Activated effector memory CD4-positive, alpha-beta T cell treated with anti-CD3 and anti-CD28 coated beads, Interleukin-2, amount 50 U/mL, for 16 hours (primary cell): Measurements from ENCODE around the gene PUM2.

Experiments
- DNase-seq: peaks from one replicate; pipeline ENCODE4 v3.0.0-alpha.2; 2020

The PUM2 gene

DNA sequence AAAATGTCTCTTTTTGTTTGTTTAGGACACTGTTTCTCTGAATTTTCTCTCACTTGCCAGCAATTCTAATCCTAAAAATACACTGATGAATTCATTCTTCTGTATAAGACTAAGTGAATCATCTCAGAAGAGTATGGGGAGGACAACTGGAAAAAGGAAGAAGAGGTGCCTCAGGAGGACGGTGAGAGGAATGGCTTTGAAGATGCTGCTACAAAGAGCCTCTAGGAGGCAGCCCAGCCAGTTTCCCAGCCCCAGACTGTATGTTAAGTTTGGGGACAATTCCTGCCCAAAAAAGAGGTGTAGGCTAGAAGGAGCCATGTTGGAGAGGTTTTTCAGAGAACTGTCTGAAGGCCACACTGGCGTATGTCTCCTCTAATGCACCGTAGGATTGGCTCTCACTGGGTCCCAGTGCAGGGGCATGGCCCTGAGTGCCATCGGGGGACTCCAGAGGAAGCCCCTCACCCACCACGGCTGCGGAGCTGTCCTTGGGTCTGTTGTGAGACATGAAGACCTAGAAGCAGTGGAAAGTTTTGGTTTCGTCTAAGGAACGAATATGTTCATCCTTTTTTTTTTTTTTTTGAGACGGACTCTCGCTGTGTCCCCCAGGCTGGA lies 122.6 kb downstream of the PUM2 start:
- peak; percentile 12 for DNase-seq

- peak; percentile 25 for DNase-seq
These were observed 124.5 kb downstream of the PUM2 start for GRCh38 chr2:20226152-20226545.

- DNase-seq, result peak; percentile 72
These were observed 125.1 kb downstream of the PUM2 start for GRCh38 chr2:20225294-20226151.

- no peak for DNase-seq
These were observed 125.8 kb downstream of the PUM2 start, which contains the start of gene SDC1 for GRCh38 chr2:20224716-20225293. SDC1 (minus strand) TSS chr2:20225130; CDS start chr2:20224867, 263 bp downstream.

DNA sequence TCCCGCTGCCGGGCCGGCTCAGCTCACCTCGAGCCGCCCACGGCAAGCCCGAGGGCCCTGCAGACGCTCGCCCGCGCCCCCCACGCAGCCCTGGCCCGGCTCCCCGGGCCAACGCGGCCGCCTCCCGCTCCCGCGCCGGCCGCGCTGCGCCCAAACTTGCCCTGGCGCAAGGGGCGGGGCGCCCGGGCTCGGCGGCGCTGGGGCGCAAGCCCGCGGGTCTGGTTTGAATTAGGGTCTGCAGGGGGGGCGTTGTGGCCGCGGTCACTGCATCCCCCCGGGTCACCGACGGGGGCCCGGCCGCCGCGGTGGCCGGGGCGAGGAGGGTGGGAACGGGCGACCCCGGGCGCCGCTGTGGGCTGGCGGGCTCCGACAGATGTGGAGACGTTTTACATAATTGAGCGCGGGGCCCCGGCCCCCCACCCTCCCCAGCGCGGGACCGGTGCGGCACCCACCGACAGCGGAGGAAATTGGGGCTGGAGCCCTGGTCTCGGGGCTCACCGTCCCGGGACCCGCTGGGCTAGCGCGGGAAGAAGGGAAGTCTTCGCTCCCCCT lies 126.4 kb downstream of the PUM2 start:
- no peak for DNase-seq

GRCh38 chr2:20223407-20224163 lies 127.1 kb downstream of the PUM2 start:
- no peak for DNase-seq

GRCh38 chr2:20222769-20223406 lies 127.8 kb downstream of the PUM2 start:
- DNase-seq, result no peak

GRCh38 chr2:20222014-20222768 lies 128.5 kb downstream of the PUM2 start:
- DNase-seq, result no peak

GRCh38 chr2:20221555-20221973 lies 129.1 kb downstream of the PUM2 start:
- no peak for DNase-seq

DNA sequence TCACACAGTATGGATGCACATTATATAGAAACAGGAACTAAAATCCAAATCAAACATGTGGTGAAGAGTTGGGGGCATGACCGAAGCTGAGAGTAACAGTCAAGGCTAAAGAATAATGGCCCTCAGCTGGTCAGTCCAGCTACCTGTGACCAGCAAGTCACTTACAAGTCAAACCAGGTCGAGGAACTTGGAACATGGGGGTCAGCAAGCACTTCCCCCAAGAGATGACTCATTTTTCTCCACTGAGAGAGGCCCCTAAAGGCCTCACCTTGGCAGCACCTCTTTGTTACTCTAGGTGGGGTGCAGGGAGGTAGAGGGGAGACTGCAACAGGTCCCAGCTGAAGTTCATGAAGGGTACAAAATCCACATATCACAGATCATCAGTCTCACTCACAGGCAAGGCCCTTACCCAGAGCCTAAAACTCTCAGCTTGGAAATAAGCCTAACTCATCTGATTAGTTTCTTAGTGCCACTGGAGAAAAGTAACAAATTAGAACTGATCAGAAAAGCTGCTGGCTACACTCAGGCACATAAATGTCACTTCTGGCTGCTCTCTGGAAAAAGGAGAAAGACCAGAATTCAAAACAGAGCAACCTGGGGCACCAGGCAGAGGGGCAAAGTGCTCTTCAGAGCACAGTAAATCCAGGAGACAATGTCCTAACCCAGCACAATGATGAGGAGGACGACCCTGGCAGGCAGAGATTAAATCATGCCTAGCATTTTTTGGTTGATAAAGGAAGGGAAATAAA lies 129.7 kb downstream of the PUM2 start:
- no peak for DNase-seq

- no peak for DNase-seq
These were observed 130.8 kb downstream of the PUM2 start for GRCh38 chr2:20219763-20220380.

DNA sequence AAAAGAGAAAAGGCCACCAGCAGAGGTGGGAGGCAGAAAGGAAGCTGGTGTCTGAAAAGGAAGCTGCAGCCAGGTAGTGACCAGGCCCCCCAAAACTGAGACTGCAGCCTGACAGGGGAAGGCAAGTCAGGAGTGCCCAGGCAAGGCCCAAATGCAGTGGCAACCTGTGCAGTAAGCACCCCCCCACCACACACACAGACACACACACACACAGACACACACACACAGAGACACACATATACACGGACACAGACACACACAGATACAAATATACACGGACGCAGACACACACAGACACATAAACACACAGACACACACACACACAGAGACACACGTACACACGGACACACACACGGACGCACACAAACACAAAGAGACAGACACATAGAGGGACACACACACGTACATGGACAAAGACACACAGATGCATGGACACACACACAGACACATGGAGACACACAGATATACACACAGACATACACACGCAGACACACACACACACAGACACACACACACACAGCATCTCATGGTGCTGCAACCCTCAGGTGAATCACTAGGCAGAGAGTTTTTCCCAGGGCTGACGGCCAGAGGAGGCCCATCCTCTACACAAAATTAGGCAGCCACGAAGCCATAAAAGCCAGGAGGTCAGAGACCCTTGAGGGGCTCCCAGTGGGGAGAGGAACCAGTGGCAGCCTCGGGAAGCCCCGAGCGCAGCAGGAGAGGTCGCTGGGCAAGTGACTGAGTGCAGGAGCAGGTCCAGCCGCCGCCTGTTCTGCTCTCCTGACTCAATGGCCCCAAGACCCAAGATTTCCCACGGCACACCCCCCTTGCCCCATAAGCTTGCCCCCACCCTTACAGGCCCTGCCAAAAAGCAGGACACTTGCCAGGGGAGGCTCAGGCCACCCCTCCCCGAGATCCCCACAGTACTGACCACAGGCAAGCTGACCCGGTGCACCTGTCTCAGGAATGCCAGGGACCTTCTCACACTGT lies 132.0 kb downstream of the PUM2 start:
- DNase-seq, result no peak

DNA sequence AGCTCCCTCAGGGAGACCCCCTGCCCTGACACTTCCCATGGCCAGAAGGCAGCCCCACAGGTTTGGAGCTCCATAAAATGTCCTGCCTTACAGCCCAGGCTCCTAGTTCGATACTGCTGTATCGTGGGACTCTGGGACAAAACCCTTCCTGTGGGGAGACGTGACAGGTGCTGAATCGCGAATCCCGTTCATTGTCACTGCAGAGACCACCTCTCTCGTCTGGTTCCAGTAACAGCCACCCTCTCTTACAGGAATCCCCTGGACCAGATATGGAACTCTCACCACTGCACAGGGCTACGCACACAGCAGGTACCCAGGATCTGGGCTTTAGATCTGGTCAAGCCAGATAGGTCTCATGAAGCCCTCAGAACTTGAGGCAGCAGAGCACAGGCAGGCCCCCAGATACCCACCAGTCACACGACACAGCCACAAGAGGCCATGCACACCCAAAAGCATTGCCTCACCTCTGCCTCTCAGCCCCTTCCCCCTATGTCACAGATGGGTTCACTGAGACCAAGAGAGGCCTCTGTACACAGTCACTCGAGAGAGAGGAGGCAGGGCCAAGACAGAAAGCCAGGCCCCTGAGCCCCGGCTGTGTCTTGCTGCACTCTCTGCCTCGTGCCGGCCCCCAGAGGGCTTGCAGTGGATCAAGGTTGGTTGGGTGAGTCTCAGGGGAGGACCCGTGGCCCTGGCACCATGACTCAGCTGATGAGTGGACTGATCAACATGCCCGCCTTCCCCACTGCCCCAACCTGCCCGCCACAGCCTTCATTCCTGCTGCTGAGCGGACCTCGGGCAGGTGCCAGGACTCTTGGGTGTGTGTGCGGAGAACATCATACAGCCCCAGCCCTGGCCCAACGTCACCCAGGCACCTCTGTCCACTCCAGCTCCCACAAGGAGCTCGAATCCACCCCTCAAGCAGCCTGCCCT lies 133.3 kb downstream of the PUM2 start:
- no peak for DNase-seq

DNA sequence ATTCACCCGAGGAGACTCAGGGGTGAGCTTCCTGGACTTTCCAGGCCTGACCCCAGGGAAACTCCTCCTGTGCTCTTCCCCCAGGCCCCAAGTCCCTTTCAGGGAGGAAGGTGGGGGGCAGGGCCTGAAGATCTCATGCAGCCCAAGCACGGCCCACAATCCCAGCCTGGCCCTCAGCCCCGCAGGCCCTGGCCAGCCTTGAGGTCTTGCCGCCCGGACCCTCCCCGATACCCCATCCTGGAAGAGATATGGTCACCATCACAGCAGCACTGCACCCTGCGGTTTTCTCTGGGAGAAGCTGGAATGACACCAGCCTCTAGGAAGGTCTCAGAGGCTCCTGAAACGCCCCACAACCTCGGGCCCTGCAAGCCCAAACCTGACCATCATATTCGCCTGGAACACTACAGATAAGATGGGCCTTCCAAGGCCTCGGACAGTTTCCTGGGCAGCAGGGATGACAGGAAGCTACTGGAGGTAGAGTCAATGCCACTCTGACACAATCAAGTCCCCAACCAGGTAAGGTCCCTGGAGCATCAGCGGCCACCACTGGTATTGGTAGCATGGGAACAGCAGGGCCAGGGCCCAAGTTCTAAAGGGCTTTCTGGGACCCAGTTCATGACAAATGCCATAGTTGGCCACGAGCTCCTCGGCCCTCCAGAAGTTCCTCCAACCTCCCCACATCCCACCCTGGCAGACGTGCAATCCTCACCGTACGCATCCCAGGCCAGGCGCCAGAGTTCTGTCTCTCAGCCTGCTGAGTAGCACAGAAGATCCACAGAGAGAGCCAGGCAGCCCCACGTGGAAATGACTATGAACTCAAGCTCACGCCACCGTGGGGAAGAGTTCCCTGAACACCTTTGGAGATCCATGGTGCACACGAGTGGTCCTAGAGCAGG lies 134.3 kb downstream of the PUM2 start:
- no peak for DNase-seq

GRCh38 chr2:20215183-20216040 lies 135.2 kb downstream of the PUM2 start:
- no peak for DNase-seq
